GM21737 (cell line): ENCODE measurements around the gene POLL.

Experiments
- ATAC-seq: cut with Tn5 transposase; IDR thresholded peaks from one replicate; pipeline ENCODE4 v1.9.1; 2021; ENCODE audit warnings: mild to moderate bottlenecking, moderate library complexity; ENCODE audit not compliant: unreplicated experiment

POLL gene

DNA sequence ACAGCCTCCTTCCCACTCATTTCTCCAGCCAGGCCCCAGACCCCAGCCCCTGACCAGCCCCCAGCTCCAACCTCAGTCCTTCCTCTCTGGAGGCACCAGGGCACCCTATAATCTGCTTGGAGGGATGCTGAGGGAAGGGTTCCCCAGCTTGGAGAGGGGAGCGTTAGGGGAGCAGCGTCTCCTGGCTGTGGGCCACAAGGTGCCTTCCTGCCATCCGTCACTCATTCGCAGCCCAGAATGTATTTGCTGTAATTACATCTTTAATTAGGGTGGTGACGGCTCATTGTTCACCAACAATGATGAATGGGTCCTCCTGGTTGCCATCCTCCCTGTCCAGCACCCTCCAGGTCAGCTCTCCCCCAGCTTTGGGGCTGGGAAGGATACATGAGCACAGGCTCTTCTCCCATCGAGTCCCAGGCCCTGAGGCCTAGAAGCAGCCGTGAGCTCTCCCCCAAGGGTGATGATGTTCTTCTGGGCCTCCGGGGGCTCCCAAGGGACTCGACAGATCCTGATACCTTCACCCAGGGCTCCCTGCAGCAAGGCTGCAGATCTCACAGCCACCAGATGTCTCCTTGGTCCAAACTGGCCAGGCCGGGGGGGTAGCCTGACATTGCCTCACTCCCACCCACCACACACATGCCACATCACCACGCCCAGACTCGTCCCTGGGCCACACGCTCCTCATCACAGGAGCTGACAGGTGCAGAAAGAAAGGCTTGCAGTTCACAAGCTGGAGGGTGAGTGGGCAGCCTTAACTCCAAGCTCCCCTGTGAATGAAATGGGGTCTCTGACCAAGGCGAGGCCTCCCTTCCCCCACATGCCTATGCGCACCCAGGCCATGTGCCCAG is 26.8 kb downstream of the POLL start:
- no peak for ATAC-seq

DNA sequence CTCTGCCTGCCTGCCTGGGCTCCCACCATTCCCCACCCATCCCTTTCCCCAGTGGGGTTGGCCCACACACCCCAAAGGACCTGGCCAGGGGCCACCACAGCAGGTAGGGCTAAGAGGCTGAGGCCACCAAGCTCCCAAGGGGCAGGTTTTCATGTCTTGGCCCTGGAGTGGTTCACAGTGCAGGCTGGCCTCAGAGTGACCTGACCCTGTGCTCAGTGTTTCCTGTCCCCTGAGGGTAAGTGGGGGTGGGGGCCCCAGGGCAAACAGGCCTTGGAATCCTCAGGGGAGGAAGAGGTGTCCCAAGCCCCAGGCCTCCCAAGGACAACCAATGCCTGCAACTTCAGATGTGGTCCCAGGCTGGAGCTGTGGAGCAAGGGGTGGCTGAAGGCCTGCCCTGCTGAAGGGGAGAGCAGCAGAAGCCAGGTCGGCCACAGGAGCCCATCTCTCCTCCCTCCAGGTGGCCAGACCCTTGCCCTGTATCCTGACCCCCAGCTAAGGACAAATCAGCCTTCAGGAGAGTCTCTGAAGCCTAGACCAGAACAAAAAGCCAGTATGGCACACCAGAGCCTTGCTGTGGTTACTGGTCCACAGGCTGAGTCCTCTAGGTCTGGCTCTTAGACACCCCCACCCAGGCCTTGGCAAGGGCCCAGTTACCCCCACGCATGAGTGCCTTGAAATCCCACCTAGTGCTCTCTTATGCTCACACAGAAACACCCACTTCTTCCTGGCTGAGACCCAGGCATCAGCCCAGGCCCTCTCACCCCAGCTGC is 27.6 kb downstream of the POLL start:
- ATAC-seq: no peak

DNA sequence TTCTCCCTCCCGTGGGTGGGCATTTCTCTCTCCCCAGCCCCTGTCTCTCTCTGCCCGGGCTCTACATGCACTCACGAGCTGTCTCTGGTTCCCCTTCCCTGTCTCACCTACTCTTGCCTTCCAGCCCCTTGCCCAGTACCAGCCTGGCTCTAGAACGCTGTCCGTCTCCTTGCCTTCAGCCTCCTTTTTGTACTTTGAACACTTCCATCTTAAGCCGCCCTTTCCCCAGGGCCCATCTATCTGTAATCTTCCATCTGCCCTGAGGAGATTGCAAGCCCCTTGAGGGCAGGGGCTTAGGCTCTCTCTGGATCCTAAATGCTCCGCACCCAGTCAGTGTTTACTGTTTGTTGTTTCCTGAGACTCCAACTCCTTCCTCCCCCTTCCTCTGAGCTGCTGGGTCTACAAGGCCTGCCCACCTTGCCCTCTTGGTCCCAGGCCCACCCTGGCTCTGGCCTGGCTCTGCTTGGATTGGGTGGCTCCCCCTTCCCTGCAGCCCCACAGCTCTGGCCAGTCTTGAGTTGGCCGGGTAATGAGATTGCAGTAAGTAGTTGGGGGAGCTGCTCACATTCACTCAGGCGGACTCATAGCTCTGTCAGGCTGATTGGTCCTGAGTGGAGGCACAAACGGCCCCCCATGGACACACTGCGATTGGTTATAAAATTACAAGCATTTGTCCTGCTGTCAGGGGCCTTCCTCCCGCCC is 28.3 kb downstream of the POLL start:
- ATAC-seq: no peak

DNA sequence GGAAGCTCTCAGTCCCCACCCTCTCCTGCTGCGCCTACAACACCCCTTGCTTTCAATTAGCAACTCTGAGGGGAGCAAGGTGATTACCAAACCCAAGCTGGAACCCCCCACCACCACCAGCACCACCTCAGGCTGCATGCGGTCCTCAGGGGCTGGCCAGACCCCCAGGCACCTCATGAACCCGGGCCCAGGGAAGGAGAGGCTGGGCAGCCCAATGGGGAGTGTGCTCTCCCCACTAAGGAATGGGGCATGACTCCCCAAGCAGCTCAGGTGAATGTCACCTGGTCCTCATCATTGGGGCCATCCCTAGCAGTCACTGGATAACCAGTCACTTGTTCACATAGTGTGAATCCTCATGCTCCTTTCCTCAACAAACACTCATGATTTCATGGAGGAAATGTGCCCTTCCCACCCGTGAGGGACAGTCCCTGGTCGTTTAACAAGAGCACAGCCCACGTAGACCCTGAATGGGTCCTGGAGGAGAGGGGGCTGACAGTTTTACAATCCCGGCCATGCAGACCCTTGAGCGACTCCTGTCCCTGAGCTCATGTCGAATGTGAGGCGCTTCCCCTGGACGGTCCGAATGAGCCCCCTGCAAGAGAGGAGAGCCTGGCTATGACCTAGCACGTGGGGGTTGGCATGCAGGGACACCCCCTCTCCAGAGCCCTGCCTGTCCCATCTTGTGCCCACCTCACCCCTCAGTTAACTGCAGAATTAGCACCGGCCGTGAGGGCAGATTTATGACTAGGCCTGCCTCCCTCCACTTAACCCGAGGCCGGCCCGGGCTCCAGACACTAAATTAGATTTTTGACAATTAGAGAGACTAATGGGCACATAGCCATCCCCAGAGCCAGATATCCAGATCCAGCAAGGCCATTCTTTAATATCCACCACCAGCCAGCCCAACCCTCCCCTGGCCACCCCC is 29.1 kb downstream of the POLL start:
- no peak for ATAC-seq

DNA sequence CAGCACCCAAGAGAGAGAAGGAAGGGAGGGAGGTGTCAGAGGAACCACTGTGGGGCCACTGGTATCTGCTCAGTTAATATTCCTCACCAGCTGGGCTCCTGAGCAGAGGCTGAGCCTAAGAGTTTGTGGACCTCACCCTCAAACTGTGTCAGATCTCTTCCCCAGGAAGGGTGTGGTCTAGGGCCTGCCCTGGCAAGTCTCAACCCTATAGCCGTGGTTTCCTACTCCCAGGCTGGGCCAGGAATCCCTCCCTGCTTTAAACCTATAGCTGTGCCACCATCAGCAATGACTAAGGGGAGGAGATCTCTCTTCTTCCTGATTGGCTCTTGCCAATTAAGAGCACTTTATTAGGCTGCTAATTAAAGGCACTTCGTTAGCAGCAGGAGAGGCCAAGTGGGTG is 29.9 kb downstream of the POLL start:
- no peak for ATAC-seq

DNA sequence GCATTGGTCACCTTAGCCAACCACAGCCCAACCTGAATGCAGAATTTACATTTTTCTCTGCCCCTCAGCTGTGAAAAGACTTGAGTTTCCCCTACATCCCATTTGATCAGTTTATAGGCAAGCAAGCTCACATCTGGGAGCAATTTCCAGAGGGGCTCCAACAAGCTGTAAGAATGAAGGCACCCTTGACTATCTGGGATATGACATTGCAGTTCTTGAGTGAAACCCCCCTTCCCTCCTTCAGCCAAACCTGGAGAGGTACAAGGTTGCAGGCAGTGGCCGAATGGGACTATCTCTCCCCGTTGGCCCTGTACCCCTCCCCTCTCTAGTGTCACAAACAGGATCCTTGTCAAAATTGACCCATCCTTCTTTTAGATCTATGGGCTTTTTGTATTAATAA is 30.5 kb downstream of the POLL start:
- no peak for ATAC-seq

DNA sequence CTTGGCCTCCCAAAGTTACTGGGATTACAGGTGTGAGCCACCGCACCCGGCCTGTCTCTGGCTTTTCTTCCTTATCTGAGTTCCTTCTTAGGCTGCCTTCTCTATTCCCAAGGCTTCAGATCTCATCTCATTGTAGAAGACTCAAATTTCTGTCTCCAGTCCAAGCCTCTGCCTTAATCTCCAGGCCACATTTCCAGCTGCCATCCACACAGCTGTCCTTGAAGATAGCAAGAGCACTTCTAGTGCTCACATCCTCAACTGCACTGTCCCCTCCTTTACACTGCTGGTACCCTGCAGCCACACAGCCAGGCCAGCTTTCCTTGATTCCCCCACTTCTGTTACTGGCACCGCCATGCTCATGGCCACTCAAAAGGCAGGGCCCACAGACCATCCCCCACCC is 35.6 kb downstream of the POLL start:
- ATAC-seq: no peak

DNA sequence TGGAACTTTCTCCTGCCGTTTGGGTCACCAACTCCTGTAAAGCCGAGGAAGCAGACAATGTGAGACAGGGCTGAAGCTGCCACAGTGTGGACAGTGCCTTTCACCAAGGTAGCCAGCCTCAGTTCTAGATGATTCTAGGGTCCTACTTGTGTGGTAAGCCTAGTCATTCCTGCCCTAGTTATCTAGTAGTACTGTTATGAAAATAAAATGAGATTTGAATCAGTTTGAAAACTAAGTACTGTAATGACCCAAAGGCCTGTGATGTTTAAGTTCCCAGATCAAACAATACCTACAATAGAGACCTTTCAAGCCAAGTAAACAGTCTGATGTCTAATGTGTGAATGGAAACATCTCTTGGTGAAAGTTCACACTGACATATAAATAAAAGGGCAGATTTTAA is 37.1 kb downstream of the POLL start:
- ATAC-seq: no peak

DNA sequence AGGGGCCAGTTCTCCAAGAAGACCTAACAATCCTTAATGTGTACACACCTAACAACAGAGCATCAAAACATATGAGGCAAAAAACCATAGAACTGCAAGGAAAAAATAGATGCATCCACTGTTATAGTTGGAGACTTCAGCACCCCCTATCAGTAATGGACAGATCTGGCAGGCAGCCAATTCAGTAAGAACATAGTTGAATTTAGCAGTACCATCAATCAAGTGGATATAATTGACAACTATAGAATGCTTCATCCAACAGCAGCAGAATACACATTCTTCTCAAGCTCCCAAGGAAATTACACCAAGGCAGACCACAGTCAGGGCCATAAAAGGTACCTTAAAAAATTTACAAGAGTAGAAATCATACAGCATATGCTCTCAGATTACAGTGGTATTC is 42.2 kb downstream of the POLL start:
- ATAC-seq: no peak

DNA sequence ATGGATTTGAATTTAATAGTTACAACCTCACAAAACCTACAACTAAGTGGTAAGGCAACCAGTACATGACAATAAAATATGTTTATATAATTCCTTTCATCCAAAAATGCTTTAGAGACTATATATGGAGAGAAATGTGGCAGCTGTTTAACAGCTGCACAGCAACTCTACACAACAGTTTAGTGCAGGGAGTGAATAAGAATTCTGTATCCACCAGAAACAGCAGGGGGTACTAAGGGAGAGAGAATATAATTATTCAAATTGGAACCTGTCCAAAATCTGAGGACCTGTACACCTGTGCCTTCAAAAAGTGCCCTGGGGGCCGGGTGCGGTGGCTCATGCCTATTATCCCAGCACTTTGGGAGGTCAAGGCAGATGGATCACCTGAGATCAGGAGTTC is 49.6 kb downstream of the POLL start:
- ATAC-seq: no peak

DNA sequence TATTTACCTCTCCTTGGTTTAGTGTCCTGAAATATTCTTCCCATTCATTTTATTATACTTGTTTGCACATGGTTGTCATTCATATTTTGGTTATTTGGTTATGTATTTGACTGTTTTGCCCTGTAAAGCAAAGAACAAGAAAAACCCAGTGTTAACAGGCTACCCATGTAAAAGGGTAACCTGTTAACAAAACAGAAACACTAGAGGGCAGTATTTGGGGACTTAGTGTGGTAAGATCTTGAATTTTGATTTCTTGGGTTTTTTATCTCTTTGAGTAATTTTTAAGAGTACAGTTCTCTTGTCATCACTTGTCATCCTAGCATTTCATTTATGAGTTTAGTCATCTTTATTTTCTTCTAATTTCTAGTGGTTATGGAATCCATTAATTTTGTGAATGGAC is 51.3 kb downstream of the POLL start:
- no peak for ATAC-seq

DNA sequence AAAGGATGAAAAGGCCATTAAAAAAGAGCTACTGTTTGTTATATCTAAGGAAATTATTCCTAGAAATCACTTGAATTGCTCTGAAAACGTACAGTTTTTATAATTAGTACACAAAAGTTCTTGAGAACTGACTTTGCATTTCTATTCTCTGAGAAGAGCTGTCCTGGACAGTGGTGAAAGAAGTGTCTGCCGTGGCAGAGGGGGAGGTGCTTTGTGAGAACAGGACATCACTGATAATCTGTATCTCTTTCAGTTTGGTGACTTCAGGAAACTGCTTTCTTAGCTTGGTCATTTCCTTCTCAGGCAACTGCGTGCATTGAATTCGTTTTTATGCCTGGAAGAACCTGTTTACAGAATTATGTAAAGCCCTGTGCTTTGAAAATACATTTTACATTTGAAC is 52.1 kb downstream of the POLL start:
- ATAC-seq: no peak

DNA sequence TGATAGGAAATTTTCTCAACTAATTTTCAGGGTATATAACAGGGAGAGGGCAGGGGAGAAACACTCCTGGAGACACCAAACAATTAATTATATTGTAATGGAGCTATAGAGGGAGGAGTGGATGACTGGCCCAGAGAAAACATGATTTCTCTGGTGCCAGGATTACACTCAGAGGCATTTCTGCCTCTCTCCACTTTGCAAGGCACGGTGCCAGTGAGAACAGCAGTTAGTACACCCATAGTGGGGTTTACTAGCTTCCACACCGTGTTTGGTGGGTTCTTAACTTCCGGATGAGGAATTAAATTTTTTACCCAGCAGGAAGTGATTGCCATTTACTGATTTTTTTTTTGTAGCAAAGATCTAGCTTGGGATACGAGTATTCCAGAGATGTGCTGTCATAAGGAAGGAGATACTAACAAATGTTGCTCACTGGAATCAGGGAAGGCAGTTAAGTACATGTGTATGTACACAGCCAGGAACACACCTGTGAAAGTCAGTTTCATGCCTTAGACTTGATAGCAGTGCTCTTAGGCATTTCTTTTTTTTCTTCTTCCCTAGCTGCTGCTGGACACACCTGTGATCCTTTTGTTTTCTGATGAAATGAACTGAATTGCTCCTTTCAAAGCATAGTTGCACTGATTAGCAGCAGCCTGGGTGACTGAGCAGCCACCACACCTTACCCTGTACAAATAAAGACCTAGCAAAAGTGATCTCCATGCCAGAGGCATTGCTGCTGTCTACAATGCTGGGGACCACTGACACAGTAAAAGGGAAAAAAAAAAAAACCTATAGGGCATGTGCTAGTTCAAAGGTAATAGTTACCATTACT is 58.1 kb downstream of the POLL start:
- ATAC-seq: no peak

DNA sequence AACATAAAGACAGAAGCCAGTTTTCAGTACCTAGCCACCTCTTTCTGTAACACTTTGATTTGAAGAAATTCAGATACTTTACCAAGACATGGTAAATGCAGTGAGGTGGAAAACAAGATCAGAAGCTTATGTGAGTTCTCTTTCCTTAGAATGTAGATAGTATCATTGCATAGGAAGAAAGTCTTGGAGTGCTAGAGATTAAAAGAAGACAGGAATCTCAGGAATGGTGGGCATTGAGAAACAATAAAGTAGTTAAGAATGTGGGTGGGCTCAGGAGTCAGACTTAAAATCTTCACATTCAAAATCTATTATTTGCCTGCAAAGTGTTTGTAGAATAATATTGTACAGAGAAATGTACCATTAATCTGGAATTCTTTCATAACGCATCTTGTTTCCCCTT is 58.9 kb downstream of the POLL start:
- no peak for ATAC-seq
